A673 (cell line): Measurements from ENCODE around the gene ZNF586.

Experiments
- EZH2 ChIP-seq: fragments of 200-600 bp; sonication (generic); IDR thresholded peaks from 2 replicates; pipeline ENCODE4 v1.6.1; 2017; ENCODE audit warnings: borderline replicate concordance, low read depth, mild to moderate bottlenecking, mixed read lengths, antibody characterized with exemption, low read length; ENCODE audit not compliant: poor library complexity, severe bottlenecking
- TF ChIP-seq, protein P1 (sequence below): fragments of 300-800, 200-600 bp; sonication (generic); conservative IDR thresholded peaks from 2 replicates; pipeline ENCODE4 v1.5.1; 2017; ENCODE audit warnings: low read depth, mild to moderate bottlenecking, antibody characterized with exemption, low read length, moderate library complexity, mixed read lengths

DNA sequence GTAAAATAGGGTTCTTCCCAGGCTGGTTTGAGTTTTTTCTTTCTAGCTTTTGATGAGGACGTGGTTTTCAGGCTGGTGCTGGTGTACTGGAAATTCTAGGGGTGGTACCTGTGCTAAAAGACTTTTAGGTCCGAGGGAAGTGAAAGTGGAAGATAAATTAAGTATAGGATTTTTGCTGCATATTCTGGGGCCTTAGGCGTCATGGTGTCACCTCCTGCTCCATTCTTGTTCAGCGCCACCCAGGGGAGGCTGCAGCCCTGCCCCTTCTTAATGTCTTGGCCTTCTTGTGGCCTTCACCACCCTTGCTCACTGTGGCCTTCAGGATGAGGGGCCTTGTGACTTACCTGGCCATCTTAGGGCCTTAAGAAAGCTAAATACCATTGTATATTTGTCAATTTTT, 32.8 kb downstream of the ZNF586 start:
- no peak for TF ChIP-seq EZH2
- TF ChIP-seq, protein P1, sequence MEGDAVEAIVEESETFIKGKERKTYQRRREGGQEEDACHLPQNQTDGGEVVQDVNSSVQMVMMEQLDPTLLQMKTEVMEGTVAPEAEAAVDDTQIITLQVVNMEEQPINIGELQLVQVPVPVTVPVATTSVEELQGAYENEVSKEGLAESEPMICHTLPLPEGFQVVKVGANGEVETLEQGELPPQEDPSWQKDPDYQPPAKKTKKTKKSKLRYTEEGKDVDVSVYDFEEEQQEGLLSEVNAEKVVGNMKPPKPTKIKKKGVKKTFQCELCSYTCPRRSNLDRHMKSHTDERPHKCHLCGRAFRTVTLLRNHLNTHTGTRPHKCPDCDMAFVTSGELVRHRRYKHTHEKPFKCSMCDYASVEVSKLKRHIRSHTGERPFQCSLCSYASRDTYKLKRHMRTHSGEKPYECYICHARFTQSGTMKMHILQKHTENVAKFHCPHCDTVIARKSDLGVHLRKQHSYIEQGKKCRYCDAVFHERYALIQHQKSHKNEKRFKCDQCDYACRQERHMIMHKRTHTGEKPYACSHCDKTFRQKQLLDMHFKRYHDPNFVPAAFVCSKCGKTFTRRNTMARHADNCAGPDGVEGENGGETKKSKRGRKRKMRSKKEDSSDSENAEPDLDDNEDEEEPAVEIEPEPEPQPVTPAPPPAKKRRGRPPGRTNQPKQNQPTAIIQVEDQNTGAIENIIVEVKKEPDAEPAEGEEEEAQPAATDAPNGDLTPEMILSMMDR = no peak
